GM23338 (cell line): Measurements from ENCODE around the gene CCDC197. TPM values are rescaled to one million over a fixed set of nuclear protein-coding genes. Genes with fewer than 3 reads are reported as not detected.

Source experiments
- ATAC-seq: fragments of 200-7000 bp; cut with Tn5 transposase; 3 replicates; pipeline ENCODE4 v1.9.1; 2020
- DNase-seq: peaks from one replicate; pipeline ENCODE4 v3.0.0-alpha.2; 2015; ENCODE audit warnings: low spot score
- H2AFZ ChIP-seq: fragments of 200-600 bp; sonication (generic); 2 replicates; pipeline ENCODE4 v1.8.0; 2016; ENCODE audit warnings: antibody characterized with exemption, mild to moderate bottlenecking, moderate library complexity
- H3F3A ChIP-seq: fragments of 200-600 bp; sonication (generic); replicated peaks from 2 replicates; pipeline ENCODE4 v1.8.0; 2017; ENCODE audit warnings: antibody characterized with exemption, mixed run types, low read depth
- H3K27ac ChIP-seq: fragments of 200-600 bp; sonication (generic); 2 replicates; pipeline ENCODE4 v1.6.1; 2016; ENCODE audit warnings: low read depth
- H3K27me3 ChIP-seq: fragments of 200-600 bp; sonication (generic); 2 replicates; pipeline ENCODE4 v1.8.0; 2016; ENCODE audit warnings: mild to moderate bottlenecking, mixed run types, moderate library complexity; ENCODE audit not compliant: insufficient read depth
- H3K36me3 ChIP-seq: fragments of 200-600 bp; sonication (generic); 2 replicates; pipeline ENCODE4 v1.8.0; 2016; ENCODE audit warnings: mild to moderate bottlenecking; ENCODE audit not compliant: insufficient read depth
- H3K4me1 ChIP-seq: fragments of 200-600 bp; sonication (generic); 2 replicates; pipeline ENCODE4 v1.8.0; 2016; ENCODE audit warnings: mild to moderate bottlenecking, moderate library complexity; ENCODE audit not compliant: insufficient read depth
- H3K4me2 ChIP-seq: fragments of 200-600 bp; sonication (generic); 2 replicates; pipeline ENCODE4 v1.7.1; 2017; ENCODE audit warnings: mixed run types
- H3K4me3 ChIP-seq: fragments of 200-600 bp; sonication (generic); 2 replicates; pipeline ENCODE4 v1.6.1; 2016; ENCODE audit warnings: mixed run types
- H3K79me2 ChIP-seq: fragments of 200-600 bp; sonication (generic); replicated peaks from 2 replicates; pipeline ENCODE4 v1.8.0; 2017; ENCODE audit warnings: mild to moderate bottlenecking; ENCODE audit not compliant: insufficient read depth
- H3K9me2 ChIP-seq: fragments of 200-600 bp; sonication (generic); 2 replicates; pipeline ENCODE4 v1.8.0; 2017; ENCODE audit not compliant: insufficient read depth
- H4K20me1 ChIP-seq: fragments of 200-600 bp; sonication (generic); replicated peaks from 2 replicates; pipeline ENCODE4 v1.8.0; 2017; ENCODE audit warnings: mild to moderate bottlenecking; ENCODE audit not compliant: insufficient read depth
- H3K27ac Mint-ChIP-seq: 2 replicates; pipeline ENCODE4 v1.8.0; 2020; ENCODE audit warnings: inconsistent platforms, mild to moderate bottlenecking, moderate library complexity, mixed read lengths
- H3K27me3 Mint-ChIP-seq: 3 replicates; pipeline ENCODE4 v1.8.0; 2022; ENCODE audit warnings: low read depth, mild to moderate bottlenecking, moderate library complexity, mixed read lengths, inconsistent platforms; ENCODE audit not compliant: insufficient read depth, poor library complexity
- H3K36me3 Mint-ChIP-seq: 3 replicates; pipeline ENCODE4 v1.8.0; 2021; ENCODE audit warnings: low read depth, mild to moderate bottlenecking, inconsistent platforms, moderate library complexity, mixed read lengths
- H3K4me1 Mint-ChIP-seq: 3 replicates; pipeline ENCODE4 v1.8.0; 2020; ENCODE audit warnings: mild to moderate bottlenecking, inconsistent platforms, mixed read lengths
- H3K4me3 Mint-ChIP-seq: 3 replicates; pipeline ENCODE4 v1.8.0; 2021; ENCODE audit warnings: moderate library complexity, mild to moderate bottlenecking, inconsistent platforms, mixed read lengths
- H3K9me3 Mint-ChIP-seq: 3 replicates; pipeline ENCODE4 v1.8.0; 2020; ENCODE audit warnings: moderate library complexity, mild to moderate bottlenecking, inconsistent platforms, mixed read lengths
- CREB1 ChIP-seq: fragments of 250-450 bp; sonication (Bioruptor Pico); IDR thresholded peaks from 2 replicates; pipeline ENCODE4 v1.5.0; 2020; ENCODE audit warnings: low read depth, mild to moderate bottlenecking, moderate library complexity
- EZH2 ChIP-seq: fragments of 200-600 bp; sonication (generic); IDR thresholded peaks from one replicate; pipeline ENCODE4 v1.8.0; 2017; ENCODE audit warnings: antibody characterized with exemption, mild to moderate bottlenecking, low read depth; ENCODE audit not compliant: unreplicated experiment
- EZH2phosphoT487 ChIP-seq: fragments of 200-600 bp; sonication (generic); IDR thresholded peaks from one replicate; pipeline ENCODE4 v1.8.1; 2018; ENCODE audit warnings: antibody characterized with exemption; ENCODE audit not compliant: unreplicated experiment
- JUNB ChIP-seq: IDR thresholded peaks from one replicate; pipeline ENCODE4 v1.6.1; 2016; ENCODE audit warnings: antibody characterized with exemption; ENCODE audit not compliant: unreplicated experiment
- POLR2AphosphoS5 ChIP-seq: IDR thresholded peaks from 2 replicates; pipeline ENCODE4 v1.6.1; 2016; ENCODE audit warnings: antibody characterized with exemption, low read depth
- STAT1 ChIP-seq: IDR thresholded peaks from one replicate; pipeline ENCODE4 v1.6.1; 2016; ENCODE audit warnings: antibody characterized with exemption; ENCODE audit not compliant: unreplicated experiment
- ZNF114 ChIP-seq: fragments of 250-450 bp; sonication (Bioruptor Pico); IDR thresholded peaks from 2 replicates; pipeline ENCODE4 v1.5.0; 2020; ENCODE audit warnings: mild to moderate bottlenecking, moderate library complexity
- ZNF331 ChIP-seq: fragments of 250-450 bp; sonication (Bioruptor Pico); IDR thresholded peaks from 2 replicates; pipeline ENCODE4 v1.5.0; 2020; ENCODE audit warnings: low read depth, mild to moderate bottlenecking, moderate library complexity
- polyA plus RNA-seq: library from polyadenylated mRNA; unstranded; fragments of >200 nt; fragmentation: Nextera tagmentation; extraction: Ambion mirVana; gene quantifications from 2 replicates; pipeline ENCODE4 v1.2.1, GENCODE V29; 2016
- total RNA-seq: library from RNA; depleted of rRNA; stranded (reverse); fragments of >200 nt; shearing (Covaris generic); gene quantifications from 2 replicates; pipeline ENCODE4 v1.2.3, GENCODE V29; 2014
- TF ChIP-seq, protein P1 (sequence below): IDR thresholded peaks from one replicate; pipeline ENCODE4 v1.6.1; 2018; ENCODE audit warnings: antibody characterized with exemption; ENCODE audit not compliant: unreplicated experiment
- TF ChIP-seq, protein P2 (sequence below): fragments of 250-450 bp; sonication (Bioruptor Pico); IDR thresholded peaks from 2 replicates; pipeline ENCODE4 v1.5.0; 2020; ENCODE audit warnings: mild to moderate bottlenecking, moderate library complexity

Gene CCDC197
- total and polyA plus RNA-seq, 2 experiments from 2014 or later, result not detected

- Mint-ChIP-seq H3K9me3 (no peaks in the 10 kb centered on the region; the same call in 2 of the 3 replicates), H3K4me1 (peaks cover 5% of the 10 kb centered on the region; the same call in 2 of the 3 replicates), H3K27ac (no peak overlapping the region), H3K27me3 (no peaks in the 10 kb centered on the region), H3K36me3 (no peaks in the 10 kb centered on the region), H3K4me3 (no peak overlapping the region)
- Histone ChIP-seq H3K9me2 (no peaks in the 10 kb centered on the region), H4K20me1 (no peaks in the 10 kb centered on the region), H3K36me3 (no peaks in the 10 kb centered on the region), H3F3A (no peaks in the 10 kb centered on the region), H3K27me3 (no peaks in the 10 kb centered on the region), H3K27ac (no peak overlapping the region), H3K4me2 (no peak overlapping the region), H3K4me3 (no peak overlapping the region), H3K4me1 (no peaks in the 10 kb centered on the region), H2AFZ (no peak overlapping the region), H3K79me2 (no peaks in the 10 kb centered on the region)
- ATAC-seq (no peak), DNase-seq (no peak)
- no peak for TF ChIP-seq POLR2AphosphoS5
- TF ChIP-seq JUNB, result no peak
- TF ChIP-seq ZNF114 (CRISPR knock-in tag), result no peak
Measured at GRCh38 chr14:94015223-94015622, 18.1 kb downstream of the CCDC197 start.

- no peak overlapping the region for H2AFZ ChIP-seq
- H3K9me2 ChIP-seq, result no peaks in the 10 kb centered on the region
- no peak overlapping the region for H3K27ac ChIP-seq
- DNase-seq, result no peak
- H3K36me3 ChIP-seq, result no peaks in the 10 kb centered on the region
- no peaks in the 10 kb centered on the region for H3K27me3 ChIP-seq
- no peaks in the 10 kb centered on the region for H3K36me3 Mint-ChIP-seq
- H3K4me3 Mint-ChIP-seq, result no peak overlapping the region
- no peak overlapping the region for H3K4me3 ChIP-seq
- no peaks in the 10 kb centered on the region for H4K20me1 ChIP-seq
- H3K4me1 Mint-ChIP-seq, result peaks cover 10% of the 10 kb centered on the region
- no peak for ATAC-seq
- H3K9me3 Mint-ChIP-seq, result no peaks in the 10 kb centered on the region; the same call in 2 of the 3 replicates
- H3K4me2 ChIP-seq, result no peak overlapping the region
- no peak overlapping the region for H3K27ac Mint-ChIP-seq
- H3K27me3 Mint-ChIP-seq, result peaks cover 4% of the 10 kb centered on the region
- no peaks in the 10 kb centered on the region for H3K4me1 ChIP-seq
- H3F3A ChIP-seq, result no peaks in the 10 kb centered on the region
- H3K79me2 ChIP-seq, result no peaks in the 10 kb centered on the region
- TF ChIP-seq CREB1 (CRISPR knock-in tag) (no peak), JUNB (no peak), STAT1 (no peak), ZNF331 (CRISPR knock-in tag) (no peak), EZH2phosphoT487 (no peak), EZH2 (no peak), POLR2AphosphoS5 (no peak), ZNF114 (CRISPR knock-in tag) (no peak)
- TF ChIP-seq, protein P1, sequence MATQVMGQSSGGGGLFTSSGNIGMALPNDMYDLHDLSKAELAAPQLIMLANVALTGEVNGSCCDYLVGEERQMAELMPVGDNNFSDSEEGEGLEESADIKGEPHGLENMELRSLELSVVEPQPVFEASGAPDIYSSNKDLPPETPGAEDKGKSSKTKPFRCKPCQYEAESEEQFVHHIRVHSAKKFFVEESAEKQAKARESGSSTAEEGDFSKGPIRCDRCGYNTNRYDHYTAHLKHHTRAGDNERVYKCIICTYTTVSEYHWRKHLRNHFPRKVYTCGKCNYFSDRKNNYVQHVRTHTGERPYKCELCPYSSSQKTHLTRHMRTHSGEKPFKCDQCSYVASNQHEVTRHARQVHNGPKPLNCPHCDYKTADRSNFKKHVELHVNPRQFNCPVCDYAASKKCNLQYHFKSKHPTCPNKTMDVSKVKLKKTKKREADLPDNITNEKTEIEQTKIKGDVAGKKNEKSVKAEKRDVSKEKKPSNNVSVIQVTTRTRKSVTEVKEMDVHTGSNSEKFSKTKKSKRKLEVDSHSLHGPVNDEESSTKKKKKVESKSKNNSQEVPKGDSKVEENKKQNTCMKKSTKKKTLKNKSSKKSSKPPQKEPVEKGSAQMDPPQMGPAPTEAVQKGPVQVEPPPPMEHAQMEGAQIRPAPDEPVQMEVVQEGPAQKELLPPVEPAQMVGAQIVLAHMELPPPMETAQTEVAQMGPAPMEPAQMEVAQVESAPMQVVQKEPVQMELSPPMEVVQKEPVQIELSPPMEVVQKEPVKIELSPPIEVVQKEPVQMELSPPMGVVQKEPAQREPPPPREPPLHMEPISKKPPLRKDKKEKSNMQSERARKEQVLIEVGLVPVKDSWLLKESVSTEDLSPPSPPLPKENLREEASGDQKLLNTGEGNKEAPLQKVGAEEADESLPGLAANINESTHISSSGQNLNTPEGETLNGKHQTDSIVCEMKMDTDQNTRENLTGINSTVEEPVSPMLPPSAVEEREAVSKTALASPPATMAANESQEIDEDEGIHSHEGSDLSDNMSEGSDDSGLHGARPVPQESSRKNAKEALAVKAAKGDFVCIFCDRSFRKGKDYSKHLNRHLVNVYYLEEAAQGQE, result no peak
- TF ChIP-seq, protein P2, sequence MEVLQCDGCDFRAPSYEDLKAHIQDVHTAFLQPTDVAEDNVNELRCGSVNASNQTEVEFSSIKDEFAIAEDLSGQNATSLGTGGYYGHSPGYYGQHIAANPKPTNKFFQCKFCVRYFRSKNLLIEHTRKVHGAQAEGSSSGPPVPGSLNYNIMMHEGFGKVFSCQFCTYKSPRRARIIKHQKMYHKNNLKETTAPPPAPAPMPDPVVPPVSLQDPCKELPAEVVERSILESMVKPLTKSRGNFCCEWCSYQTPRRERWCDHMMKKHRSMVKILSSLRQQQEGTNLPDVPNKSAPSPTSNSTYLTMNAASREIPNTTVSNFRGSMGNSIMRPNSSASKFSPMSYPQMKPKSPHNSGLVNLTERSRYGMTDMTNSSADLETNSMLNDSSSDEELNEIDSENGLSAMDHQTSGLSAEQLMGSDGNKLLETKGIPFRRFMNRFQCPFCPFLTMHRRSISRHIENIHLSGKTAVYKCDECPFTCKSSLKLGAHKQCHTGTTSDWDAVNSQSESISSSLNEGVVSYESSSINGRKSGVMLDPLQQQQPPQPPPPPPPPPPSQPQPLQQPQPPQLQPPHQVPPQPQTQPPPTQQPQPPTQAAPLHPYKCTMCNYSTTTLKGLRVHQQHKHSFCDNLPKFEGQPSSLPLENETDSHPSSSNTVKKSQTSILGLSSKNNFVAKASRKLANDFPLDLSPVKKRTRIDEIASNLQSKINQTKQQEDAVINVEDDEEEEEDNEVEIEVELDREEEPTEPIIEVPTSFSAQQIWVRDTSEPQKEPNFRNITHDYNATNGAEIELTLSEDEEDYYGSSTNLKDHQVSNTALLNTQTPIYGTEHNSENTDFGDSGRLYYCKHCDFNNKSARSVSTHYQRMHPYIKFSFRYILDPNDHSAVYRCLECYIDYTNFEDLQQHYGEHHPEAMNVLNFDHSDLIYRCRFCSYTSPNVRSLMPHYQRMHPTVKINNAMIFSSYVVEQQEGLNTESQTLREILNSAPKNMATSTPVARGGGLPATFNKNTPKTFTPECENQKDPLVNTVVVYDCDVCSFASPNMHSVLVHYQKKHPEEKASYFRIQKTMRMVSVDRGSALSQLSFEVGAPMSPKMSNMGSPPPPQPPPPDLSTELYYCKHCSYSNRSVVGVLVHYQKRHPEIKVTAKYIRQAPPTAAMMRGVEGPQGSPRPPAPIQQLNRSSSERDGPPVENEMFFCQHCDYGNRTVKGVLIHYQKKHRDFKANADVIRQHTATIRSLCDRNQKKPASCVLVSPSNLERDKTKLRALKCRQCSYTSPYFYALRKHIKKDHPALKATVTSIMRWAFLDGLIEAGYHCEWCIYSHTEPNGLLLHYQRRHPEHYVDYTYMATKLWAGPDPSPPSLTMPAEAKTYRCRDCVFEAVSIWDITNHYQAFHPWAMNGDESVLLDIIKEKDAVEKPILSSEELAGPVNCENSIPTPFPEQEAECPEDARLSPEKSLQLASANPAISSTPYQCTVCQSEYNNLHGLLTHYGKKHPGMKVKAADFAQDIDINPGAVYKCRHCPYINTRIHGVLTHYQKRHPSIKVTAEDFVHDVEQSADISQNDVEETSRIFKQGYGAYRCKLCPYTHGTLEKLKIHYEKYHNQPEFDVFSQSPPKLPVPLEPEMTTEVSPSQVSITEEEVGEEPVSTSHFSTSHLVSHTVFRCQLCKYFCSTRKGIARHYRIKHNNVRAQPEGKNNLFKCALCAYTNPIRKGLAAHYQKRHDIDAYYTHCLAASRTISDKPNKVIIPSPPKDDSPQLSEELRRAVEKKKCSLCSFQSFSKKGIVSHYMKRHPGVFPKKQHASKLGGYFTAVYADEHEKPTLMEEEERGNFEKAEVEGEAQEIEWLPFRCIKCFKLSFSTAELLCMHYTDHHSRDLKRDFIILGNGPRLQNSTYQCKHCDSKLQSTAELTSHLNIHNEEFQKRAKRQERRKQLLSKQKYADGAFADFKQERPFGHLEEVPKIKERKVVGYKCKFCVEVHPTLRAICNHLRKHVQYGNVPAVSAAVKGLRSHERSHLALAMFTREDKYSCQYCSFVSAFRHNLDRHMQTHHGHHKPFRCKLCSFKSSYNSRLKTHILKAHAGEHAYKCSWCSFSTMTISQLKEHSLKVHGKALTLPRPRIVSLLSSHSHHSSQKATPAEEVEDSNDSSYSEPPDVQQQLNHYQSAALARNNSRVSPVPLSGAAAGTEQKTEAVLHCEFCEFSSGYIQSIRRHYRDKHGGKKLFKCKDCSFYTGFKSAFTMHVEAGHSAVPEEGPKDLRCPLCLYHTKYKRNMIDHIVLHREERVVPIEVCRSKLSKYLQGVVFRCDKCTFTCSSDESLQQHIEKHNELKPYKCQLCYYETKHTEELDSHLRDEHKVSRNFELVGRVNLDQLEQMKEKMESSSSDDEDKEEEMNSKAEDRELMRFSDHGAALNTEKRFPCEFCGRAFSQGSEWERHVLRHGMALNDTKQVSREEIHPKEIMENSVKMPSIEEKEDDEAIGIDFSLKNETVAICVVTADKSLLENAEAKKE (CRISPR knock-in tag), result no peak
Measured at GRCh38 chr14:94016446-94016976, 19.4 kb downstream of the CCDC197 start.
